Effector CD4-positive, alpha-beta T cell (primary cell): ENCODE results near the gene KCNJ14.

Source experiments
- DNase-seq: peaks from one replicate; pipeline ENCODE4 v3.0.0-alpha.2; 2020

The KCNJ14 gene

DNA sequence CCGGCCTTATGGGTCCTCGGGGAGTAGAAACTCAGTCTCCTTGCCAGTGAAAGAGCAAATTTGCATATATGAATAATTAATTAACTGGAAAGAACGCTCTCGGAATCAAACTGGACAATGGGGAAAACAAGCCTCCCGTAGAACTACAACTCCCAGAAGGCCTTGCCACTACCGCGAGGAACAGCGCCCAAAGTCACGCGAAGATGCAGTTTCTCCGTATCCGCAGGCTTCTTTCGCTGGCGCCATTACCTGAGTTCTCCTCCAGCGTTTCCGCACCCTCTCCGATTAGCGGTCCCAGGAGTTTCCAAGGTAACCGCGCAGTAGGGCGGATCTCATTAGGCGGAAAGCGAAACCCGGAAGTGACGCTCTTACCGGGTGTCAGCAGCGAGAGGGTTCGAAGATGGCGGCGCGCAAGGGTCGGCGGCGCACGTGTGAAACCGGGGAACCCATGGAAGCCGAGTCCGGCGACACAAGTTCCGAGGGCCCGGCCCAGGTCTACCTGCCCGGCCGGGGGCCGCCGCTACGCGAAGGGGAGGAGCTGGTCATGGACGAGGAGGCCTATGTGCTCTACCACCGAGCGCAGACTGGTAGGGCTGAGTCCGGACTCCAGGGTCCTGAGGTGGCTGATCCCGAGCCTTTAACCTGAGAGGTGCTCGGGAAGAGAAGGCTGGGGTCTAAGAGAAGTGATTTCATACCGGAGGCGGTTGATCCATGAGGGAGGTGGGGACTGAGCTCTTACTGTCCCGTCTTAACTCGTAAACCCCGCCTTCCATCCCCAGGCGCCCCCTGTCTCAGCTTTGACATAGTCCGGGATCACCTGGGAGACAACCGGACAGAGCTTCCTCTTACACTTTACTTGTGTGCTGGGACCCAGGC is 9.5 kb upstream of the KCNJ14 start, which contains the start of gene GRWD1:
Gene GRWD1, plus strand, starts transcription at position 378 of the 876 bp plus-strand sequence. Its CDS starts 23 bp downstream, at position 401.
- peak; percentile 94 for DNase-seq

DNA sequence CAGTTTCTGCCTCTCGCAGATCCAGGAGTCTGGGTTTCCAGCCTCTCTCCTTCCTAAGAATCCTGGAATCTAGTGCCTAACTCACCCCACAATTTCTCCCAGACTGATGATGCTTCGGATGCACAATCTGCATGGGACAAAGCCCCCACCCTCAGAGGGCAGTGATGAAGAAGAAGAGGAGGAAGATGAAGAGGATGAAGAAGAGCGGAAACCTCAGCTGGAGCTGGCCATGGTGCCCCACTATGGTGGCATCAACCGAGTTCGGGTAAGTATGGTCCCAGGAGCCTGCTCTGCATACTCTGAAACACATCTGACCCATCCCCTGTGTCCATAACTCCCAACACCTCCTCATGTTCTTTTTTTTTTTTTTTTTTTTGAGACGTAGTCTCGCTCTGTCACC is 8.8 kb upstream of the KCNJ14 start:
- no peak for DNase-seq

DNA sequence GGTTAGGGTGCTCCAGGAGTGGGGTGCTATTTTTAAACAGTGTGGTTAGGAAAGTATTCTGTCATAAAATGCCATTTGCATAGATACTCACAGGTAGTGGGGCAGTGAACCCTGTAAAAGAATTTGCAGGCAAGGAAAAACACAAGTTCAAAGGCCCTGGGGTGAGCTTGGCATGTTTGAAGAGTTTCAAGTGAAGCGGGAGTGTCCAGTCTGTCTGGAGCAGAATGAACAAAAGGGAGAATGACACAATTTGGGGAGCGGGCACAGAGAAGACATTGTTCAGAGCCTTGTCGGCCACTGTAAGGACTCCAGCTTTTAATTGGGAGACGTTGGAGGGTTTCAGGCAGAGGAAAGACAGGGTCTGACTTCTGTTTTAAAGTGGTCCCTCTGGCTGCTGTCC is 6.8 kb upstream of the KCNJ14 start:
- no peak for DNase-seq

DNA sequence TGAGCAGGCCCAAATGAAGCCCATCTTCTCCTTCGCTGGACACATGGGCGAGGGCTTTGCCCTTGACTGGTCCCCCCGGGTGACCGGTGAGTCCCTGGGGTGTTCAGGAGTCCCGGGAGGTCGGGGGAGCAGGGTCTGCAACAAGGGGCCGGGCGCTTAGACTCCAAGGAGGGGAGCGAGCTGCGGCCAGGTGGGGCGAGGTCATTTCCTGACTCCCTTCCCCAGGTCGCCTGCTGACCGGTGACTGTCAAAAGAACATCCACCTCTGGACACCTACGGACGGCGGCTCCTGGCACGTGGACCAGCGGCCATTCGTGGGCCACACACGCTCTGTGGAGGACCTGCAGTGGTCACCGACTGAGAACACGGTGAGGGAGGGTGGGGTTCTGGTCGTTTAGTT is 4.9 kb upstream of the KCNJ14 start:
- no peak for DNase-seq

DNA sequence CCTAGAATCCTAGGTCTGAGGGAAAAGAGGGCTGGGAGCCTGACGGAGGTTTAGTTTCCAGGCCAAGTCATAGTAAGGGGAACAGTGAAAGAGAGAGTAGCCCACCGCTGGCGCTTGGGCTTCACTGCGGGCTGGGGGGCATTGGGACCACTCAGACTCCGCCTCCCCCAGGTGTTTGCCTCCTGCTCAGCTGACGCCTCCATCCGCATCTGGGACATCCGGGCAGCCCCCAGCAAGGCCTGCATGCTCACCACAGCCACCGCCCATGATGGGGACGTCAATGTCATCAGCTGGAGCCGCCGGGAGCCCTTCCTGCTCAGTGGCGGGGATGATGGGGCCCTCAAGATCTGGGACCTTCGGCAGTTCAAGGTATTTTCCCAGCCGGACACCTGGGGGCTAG is 4.5 kb upstream of the KCNJ14 start:
- DNase-seq: no peak

DNA sequence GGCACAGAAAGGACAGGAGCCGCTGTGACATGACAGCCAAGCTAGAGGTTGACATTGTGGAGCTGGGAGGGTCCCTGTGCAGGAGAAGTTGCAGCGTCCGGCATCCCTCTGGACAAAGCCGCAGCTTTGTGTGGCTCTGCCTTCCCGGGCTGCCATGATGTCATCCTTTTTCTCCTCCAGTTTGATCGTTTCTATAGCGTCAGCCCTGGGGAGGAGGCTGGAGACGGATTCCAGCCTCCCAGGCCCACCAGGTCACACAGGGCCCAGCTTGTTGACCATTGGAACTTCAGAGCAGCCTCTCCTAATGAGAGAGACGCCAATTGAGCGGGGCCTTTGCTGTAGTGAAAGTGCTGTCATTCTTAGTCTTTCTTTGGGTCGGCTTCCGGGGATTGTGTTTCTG is 3.8 kb upstream of the KCNJ14 start:
- DNase-seq: no peak

DNA sequence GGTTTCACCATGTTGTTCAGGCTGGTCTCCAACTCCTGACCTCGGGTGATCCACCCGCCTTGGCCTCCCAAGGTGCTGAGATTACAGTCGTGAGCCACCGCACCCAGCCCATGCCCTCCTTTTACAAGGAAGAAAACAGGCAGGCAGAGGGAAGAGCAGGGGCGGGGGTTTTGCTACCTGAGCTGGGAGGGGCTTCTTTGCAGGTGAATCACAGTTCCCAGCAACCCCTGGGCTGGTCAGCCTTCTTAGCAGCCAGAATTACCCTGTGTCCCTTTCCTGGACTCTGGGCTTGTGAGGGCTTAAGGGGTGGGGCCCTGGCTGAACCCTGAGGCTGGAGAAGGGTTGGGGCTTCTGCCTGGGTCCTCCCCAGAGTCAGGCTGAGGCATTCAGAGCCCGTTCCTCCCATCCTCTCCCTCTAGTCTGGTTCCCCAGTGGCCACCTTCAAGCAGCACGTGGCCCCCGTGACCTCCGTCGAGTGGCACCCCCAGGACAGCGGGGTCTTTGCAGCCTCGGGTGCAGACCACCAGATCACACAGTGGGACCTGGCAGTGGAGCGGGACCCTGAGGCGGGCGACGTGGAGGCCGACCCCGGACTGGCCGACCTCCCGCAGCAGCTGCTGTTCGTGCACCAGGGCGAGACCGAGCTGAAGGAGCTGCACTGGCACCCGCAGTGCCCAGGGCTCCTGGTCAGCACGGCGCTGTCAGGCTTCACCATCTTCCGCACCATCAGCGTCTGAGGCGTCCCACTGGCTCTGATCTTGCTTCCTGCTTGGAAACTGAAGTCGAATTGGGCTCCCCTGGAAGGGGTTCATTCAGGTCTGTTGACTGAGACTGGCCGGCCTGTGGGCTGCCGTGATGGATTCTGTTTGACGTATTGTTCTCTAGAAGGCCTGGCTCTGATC is 2.8 kb upstream of the KCNJ14 start:
- no peak for DNase-seq

DNA sequence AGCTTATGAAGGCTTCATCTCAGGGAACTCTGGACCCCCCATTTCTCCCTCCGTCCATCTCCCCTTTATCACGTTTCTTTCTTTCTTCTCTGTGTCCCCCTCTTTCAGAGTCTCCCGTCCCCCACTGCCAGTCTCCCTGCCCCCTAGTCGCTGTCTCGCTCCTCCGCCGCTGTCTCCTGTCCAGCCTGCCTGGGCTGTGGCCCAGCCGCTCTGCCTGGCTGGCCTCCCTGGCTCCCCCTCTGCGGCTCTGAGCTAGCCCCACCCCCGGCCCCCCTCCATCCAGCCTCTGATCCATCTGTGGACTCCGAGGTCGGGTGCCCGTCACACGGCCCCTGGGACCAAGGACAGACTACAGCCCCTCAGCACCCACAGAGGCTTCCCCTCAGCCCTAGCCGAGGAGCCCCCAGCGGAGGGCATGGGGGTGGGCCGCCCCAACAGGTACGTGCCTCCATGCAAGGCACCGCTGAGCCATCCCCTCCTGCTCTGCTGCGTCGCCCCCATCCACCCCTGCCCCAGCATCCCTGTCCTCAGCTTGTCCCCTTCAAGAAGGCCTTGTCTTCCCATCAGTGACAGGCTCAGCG is 1.1 kb upstream of the KCNJ14 start:
- DNase-seq: no peak

DNA sequence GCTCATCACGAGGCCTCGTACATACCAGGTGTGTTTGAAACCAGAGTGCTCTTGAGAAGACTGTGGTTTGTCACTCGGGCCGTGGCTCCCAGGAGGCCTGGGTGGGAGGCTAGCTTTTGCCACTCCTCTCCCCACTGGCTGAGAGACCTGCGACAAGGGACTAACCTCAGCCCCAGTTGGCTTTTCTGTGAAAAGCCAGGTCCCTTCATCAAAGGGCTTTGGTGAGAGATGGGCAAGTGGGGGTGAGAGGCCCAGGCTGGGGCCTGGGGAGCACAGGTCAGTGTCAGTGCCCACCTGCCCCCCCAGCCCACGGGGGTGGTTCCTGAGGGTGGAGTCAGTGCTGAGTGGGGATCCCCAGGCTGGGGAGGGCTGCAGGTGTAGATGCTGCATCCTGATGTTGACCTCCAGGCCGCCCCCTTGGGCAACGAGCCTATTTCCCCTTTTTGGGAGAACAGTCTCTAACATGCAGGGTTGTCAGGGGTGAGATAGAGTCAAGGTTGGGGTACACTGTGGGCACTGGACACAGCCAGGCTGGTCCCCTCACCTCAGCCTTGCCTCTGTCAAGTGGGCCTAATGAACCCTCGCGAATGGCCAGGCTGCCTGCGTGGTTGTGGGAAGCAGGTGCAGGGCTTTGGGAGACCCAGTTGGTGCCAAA is 661 bp downstream of the KCNJ14 start:
- DNase-seq: no peak

DNA sequence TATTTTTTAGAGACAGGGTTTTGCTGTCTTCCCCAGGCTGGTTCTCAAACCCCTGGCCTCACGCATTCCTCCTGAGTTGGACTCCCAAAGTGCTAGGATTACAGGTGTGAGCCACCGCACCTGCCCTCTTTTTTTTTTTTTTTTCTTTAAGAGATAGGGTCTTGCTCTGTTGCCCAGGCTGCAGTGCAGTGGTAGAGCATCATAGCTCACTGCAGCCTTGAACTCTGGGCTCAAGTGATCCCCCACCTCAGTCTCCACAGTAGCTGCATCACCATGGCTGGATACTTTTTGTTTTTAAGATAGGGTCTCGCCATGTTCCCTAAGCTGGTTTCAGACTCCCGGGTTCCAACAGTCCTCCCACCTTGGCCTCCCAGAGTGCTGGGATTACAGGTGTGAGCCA is 1.5 kb downstream of the KCNJ14 start:
- DNase-seq: no peak

DNA sequence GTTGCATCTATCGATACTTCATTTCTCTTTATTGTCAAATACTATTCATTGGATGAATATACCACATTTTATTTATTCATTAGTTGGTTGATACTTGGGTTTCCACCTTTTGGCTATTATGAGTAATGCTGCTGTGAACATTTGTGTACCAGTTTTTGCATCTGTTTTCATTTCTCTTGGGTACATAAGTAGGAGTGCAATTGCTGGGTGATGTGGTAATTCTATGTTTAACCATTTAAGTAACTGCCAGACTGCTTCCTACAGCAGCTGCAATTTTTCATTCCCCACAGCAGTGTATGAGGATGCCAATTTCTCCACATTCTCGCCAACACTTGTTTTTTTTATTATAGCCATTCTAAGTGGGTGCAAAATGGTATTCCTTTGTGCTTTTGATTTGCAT is 2.6 kb downstream of the KCNJ14 start:
- no peak for DNase-seq

DNA sequence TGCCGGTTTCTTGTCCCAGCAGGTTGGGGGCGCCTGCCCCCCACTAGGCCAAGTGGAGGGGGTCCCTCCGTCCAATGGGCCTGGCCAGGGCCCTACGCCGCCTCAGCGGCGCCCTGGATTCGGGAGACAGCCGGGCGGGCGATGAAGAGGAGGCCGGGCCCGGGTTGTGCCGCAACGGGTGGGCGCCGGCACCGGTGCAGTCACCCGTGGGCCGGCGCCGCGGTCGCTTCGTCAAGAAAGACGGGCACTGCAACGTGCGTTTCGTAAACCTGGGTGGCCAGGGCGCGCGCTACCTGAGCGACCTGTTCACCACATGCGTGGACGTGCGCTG is 6.2 kb downstream of the KCNJ14 start:
- no peak for DNase-seq

DNA sequence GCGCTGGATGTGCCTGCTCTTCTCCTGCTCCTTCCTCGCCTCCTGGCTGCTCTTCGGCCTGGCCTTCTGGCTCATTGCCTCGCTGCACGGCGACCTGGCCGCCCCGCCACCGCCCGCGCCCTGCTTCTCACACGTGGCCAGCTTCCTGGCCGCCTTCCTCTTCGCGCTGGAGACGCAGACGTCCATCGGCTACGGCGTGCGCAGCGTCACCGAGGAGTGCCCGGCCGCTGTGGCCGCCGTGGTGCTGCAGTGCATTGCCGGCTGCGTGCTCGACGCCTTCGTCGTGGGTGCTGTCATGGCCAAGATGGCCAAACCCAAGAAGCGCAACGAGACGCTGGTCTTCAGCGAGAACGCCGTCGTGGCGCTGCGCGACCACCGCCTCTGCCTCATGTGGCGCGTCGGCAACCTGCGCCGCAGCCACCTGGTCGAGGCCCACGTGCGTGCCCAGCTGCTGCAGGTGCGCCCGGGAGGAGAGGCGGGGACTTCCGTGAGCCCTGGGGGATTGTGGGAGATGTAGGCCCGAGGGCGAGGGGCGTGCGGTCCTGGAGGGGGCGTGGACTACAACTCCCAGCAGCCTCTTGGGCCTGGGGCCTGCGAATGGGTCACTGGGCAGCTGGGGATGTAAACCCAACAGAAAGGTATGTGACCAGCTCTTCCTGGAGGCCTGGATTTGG is 6.7 kb downstream of the KCNJ14 start:
- DNase-seq: no peak

DNA sequence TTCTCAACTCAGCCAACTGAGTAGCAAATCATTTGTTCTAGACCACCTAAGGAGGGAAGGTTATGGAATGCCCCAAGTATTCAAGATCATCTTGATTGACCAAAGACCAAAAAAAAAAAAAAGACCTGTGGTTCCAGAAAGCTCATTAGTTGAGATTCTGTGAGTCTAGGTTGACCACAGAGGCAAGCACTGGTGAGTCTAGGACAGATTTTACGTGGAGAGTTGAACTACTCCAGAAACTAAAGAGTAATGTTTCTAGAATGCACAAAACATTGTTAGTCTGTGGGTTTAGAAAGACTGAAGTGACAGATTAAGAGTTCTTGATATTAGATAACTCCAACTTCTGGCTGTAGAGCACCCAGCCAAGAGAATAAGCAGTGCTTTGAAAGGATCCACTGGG is 9.8 kb downstream of the KCNJ14 start:
- no peak for DNase-seq

DNA sequence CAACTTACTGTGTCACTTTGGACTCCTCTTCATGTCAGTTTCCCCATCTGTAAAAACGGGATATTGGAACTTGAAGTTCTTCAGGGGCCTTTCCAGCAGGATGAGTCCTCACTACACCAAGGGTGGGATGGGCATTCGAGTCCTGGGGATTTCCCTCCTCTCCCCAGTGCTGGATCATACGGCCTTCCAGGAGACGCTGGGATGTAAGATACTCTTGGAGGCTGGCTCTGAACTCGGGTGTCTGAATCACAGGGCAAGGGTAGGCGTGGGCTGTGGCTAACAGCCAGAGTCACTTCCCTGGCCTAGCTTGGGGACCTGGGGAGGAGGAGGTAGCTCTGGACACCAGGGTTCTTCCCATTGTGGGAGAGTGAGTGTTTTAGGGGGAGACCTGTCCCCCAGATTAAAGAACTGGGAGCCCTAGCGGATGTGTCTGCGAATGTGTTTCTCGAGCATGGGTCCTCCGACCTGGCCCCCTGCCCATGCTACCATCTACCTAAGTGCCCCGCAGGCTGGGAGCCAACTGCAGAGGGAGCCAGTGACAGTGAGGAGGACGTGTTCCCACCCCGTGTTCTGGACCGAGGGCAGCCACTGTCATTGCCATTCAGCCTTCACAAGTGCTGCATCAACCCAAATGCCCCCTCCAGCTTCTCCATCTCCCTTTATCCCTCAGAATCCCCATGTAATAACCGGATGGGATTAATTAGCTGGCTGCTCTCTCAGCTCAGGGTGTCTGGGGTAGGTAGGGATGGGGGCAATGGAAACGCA is 11.4 kb downstream of the KCNJ14 start:
- no peak for DNase-seq

DNA sequence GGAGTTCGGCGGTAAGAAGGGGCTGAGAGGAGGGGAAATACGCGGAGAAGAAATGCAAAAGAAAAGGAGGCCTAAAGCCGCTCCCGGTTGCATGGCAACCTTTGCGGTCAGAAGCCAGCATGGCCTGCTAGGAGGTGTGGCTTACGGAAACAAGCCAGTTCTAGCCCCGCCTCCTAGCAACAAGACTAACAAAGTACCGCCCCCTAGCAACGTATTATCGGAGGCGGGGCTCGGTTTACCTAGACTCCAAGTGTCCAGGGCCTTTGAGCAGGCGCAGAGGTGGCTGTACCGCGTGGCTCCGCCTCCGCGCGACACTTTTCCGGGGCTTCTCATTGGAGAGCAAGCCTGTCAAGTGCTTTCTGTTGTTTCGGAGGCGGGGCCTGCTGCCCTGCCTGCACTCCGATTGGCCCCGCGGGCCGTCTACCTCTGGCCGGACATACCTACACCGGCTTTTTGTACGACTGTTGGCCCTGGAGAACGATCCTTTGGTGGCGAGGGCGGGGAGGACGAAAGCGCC is 13.5 kb downstream of the KCNJ14 start:
- peak; percentile 99 for DNase-seq

DNA sequence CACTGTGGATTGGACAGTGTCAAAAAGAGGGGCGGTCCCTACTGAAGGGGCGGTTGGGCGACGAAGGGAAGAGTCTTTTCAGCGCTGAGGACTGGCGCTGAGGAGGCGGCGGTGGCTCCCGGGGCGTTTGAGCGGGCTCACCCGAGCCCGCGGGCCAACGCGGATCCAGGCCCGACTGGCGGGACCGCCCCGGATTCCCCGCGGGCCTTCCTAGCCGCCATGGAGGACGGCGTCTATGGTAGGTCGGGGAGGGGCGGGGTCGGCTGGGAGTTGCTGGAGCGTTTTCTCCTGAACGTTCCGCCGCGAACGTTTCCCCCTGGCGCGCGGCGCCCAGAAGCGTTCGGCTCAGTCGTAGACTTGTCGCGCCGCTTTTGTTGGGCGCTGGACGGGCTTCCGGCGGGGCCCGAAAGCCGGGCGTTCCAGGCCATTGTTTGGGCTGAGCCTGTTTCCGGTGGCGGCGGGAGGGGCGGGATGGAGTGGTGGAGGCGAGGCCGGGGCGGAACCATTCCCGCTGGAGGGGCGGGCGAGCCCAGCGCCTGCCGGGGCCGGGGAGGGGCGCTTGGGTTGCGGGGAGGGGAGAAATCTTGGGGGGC is 14.0 kb downstream of the KCNJ14 start, which contains the start of gene CYTH2:
Gene CYTH2, plus strand, starts transcription at position 81 of the 593 bp plus-strand sequence. Its CDS starts 139 bp downstream, at position 220.
- peak; percentile 60 for DNase-seq

DNA sequence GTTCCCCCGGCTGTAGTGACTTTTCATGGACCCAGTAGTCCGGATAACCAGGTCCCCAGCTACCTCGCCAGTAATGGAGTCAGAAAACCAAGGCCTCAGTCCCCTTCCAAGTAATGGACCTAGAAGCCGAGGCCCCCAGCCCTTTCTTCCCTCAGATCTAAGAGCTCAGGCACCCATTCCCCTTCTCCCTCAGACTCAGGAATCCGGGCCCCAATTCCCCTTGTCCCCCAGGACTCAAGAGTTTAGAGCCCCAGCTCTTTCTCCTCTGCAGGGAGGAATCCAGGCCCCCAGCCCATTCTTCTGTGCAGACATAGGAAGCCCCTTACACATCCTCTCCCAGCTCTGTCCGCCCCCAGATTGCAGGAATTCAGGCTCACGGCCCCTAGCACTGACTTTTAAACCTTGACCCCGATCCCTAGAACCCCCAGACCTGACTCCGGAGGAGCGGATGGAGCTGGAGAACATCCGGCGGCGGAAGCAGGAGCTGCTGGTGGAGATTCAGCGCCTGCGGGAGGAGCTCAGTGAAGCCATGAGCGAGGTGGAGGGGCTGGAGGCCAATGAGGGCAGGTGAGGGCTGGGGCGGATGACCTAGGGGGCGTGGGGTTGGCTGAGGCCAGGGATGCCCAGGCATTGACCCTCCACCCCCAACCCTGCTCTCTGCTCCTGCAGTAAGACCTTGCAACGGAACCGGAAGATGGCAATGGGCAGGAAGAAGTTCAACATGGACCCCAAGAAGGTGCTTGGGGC is 14.7 kb downstream of the KCNJ14 start:
- DNase-seq: no peak

DNA sequence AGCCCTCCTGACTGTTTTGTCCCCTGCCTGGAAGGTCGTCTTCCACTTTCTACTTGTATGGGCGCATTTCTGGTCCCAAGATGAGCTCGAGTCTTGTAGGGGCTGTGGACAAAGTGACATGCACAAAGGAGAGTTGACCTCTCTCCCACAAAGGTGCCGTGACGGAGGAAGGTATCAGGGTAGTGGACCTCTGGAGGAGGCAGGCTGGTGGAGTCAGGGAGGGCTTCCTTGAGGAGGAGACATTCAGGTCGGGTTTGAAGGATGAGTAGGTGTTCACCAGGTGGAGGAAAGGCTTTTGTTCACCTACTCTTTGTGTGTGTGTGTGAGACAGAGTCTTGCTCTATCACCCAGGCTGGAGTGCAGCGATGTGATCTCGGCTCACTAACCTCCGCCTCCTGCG is 15.5 kb downstream of the KCNJ14 start:
- DNase-seq: no peak

DNA sequence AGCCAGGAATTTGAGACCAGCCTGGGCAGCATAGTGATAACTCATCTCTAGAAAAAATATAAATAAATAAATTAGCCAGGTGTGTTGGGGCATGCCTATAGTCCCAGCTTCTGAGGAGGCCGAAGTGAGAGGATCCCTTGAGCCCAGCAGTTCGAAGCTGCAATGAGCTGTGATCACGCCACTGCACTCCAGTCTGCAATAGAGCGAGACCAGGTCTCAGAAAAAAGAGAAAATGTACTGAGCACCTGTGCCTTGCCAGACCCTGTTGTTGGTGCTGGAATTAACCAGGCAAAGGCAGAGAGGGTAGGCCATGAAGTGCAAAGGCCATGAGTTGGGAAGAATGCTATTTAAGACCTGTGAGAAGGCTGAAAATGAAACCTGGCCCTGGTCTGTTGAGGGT is 16.5 kb downstream of the KCNJ14 start:
- DNase-seq: no peak
